Measurements from ENCODE around the gene CFHR4. TPM values are rescaled to one million over a fixed set of nuclear protein-coding genes. Genes with fewer than 3 reads are reported as not detected.

The CFHR4 gene
- total RNA-seq, 1 experiment from 2014 or later = not detected

DNA sequence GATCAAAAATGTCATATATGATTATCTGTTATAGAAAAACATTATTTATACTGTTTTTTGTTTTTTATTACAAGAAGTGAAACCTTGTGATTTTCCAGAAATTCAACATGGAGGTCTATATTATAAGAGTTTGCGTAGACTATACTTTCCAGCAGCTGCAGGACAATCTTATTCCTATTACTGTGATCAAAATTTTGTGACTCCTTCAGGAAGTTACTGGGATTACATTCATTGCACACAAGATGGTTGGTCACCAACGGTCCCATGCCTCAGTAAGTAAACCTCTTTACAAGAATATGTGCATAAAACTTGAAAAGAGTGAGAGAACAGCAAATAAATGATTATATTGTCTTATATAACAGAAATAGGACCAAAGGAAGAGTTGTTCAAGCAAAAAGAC lies 14.5 kb downstream of the CFHR4 start:
- no peak overlapping the region for H4K8ac ChIP-seq (replicated peaks; ENCODE audit: insufficient read length, low read depth, low read length)
- H4K5ac ChIP-seq (ENCODE audit: insufficient read length, low read depth, low read length) = no peak overlapping the region
- no peak overlapping the region for H2BK15ac ChIP-seq (ENCODE audit: low read depth, low read length)
- no peak overlapping the region for H3K18ac ChIP-seq (ENCODE audit: insufficient read length, low read depth, low read length)
- no peaks in the 10 kb centered on the region for H4K20me1 ChIP-seq (ENCODE audit: control insufficient read depth, insufficient read depth, insufficient read length)
- H4K91ac ChIP-seq (ENCODE audit: insufficient read length, low read depth, low read length) = no peak overlapping the region
- TF ChIP-seq CTCF (conservative IDR thresholded peaks at IDR 0.05) = peak; percentile 46; the same call in 2 of the 3 replicates
- no peak overlapping the region for H3T11ph ChIP-seq (ENCODE audit: low read length)
- H3K27ac ChIP-seq (ENCODE audit: insufficient read length, low read depth, low read length) = no peak overlapping the region
- Mint-ChIP-seq H3K27ac (no peak overlapping the region), H3K27me3 (ENCODE audit: low read depth) (no peaks in the 10 kb centered on the region), H3K9me3 (no peaks in the 10 kb centered on the region), H3K4me3 (no peak overlapping the region), H3K4me1 (peaks cover 0 to 12% of the 10 kb centered on the region in 2 experiments), H3K36me3 (ENCODE audit: insufficient read depth in 1 of 3, low read depth in 3 of 3) (no peaks in the 10 kb centered on the region)
- no peak overlapping the region for H3K9ac ChIP-seq (ENCODE audit: extremely low read depth, insufficient read length, low read length)
- no peak overlapping the region for H3K14ac ChIP-seq (ENCODE audit: insufficient read depth, low read length)
- no peak overlapping the region for H2BK12ac ChIP-seq (ENCODE audit: insufficient read length, low read depth, low read length)
- H3K9me3 ChIP-seq (ENCODE audit: control insufficient read depth, low read depth, low read length) = no peaks in the 10 kb centered on the region
- H2BK120ac ChIP-seq (ENCODE audit: low read depth, low read length, poor library complexity, severe bottlenecking) = no peak overlapping the region
- no CpG with 5 or more reads among the region's 2 CpGs for WGBS (ENCODE audit: extremely low coverage, insufficient read length, low lambda C conversion rate)
- H2AFZ ChIP-seq (ENCODE audit: low read length) = no peak overlapping the region
- no peak for DNase-seq
- H3K79me1 ChIP-seq (ENCODE audit: insufficient read depth, low read depth, low read length, poor library complexity, severe bottlenecking) = no peaks in the 10 kb centered on the region
- no peaks in the 10 kb centered on the region for H3K23me2 ChIP-seq (ENCODE audit: insufficient read length, low read depth, low read length, poor library complexity, severe bottlenecking)
- H3K79me2 ChIP-seq (ENCODE audit: insufficient read depth, low read length) = no peaks in the 10 kb centered on the region
- H2BK5ac ChIP-seq (ENCODE audit: insufficient read length, low read length) = no peak overlapping the region
- H3K4me1 ChIP-seq (ENCODE audit: insufficient read depth, low read length) = no peaks in the 10 kb centered on the region; the same call in 1 of the 2 replicates
- no peak overlapping the region for H3K23ac ChIP-seq (ENCODE audit: insufficient read length, low read depth, low read length)
- H3K4ac ChIP-seq (ENCODE audit: low read depth, low read length) = no peak overlapping the region
- no peak overlapping the region for H2BK20ac ChIP-seq (ENCODE audit: low read depth, low read length, poor library complexity, severe bottlenecking)
- no peak overlapping the region for H3K56ac ChIP-seq (ENCODE audit: insufficient read length, low read depth, low read length)
- no peaks in the 10 kb centered on the region for H3K27me3 ChIP-seq (ENCODE audit: insufficient read depth, low read length)
- no peak overlapping the region for H2AK5ac ChIP-seq (ENCODE audit: insufficient read length, low read length)
- no peak overlapping the region for H3K4me2 ChIP-seq (ENCODE audit: insufficient read depth, insufficient read length, low read length)
